Measurements from ENCODE around the gene WFDC11.

WFDC11 gene

DNA sequence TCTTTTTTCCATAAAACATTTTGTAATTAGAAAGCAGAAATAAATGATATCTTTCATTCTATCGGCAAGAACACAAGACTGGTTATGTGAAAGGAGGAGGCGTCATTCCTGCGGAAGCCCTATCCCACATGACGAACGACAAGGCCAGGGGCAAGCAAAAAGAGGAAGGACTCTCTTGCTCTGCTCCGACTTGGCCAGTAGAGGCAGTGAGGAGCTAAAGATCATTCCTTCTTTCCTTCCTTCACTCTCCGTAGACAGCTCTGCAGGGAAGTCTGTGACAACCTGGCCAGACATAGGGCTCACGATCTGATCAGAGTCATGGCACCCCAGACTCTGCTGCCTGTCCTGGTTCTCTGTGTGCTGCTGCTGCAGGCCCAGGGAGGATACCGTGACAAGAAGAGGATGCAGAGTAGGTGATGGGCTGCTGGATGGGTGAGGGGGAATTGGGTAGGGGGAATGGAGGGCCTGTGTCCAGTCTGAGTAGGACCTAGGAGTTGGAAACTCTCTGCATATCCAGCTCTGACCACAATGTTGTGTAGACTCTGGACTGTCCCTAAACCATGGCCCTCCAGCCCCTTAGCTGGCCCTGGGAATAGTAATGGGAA is 40.4 kb downstream of the WFDC11 start, which contains the start of gene WFDC10A:
WFDC10A (plus strand) TSS at position 244 of the 605 bp plus-strand sequence; CDS start at position 319, 75 bp downstream.
- H3K27ac ChIP-seq, result no peak within 1 kb of the TSS

DNA sequence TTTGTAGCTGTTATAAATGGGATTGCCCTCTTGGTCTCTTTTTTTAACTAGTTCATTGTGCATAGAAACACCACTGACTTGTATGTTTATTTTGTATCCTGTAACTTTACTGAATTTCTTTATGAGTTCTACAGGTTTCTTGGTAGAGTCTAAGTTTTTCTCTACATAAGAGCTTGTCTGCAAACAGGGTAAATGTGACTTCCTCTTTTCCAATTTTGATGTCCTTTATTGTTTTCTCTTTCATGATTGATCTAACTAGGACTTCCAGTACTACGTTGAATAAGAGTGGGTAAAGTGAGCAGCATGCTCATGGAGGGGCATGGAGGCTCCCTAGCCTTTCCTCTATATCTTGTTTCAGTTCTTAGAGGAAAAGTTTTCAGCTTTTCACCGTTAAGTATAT is 43.5 kb downstream of the WFDC11 start:
- Histone ChIP-seq H3K27me3 (ENCODE audit: insufficient read depth, low read depth, severe bottlenecking) (no peaks in the 10 kb centered on the region), H3K27ac (no peak overlapping the region), H3K9me3 (ENCODE audit: severe bottlenecking) (no peaks in the 10 kb centered on the region), H3K36me3 (no peaks in the 10 kb centered on the region), H3K4me3 (ENCODE audit: low read depth, low read length) (no peak overlapping the region)
- TF ChIP-seq, protein P1, sequence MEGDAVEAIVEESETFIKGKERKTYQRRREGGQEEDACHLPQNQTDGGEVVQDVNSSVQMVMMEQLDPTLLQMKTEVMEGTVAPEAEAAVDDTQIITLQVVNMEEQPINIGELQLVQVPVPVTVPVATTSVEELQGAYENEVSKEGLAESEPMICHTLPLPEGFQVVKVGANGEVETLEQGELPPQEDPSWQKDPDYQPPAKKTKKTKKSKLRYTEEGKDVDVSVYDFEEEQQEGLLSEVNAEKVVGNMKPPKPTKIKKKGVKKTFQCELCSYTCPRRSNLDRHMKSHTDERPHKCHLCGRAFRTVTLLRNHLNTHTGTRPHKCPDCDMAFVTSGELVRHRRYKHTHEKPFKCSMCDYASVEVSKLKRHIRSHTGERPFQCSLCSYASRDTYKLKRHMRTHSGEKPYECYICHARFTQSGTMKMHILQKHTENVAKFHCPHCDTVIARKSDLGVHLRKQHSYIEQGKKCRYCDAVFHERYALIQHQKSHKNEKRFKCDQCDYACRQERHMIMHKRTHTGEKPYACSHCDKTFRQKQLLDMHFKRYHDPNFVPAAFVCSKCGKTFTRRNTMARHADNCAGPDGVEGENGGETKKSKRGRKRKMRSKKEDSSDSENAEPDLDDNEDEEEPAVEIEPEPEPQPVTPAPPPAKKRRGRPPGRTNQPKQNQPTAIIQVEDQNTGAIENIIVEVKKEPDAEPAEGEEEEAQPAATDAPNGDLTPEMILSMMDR (IDR thresholded peaks at IDR 0.05; ENCODE audit: low read depth, low read length), result no peak
- no peak for DNase-seq

More for the DNA sequence above, 40.4 kb downstream of the WFDC11 start, which contains the start of gene WFDC10A:
- peak; percentile 65 for DNase-seq
- no peaks in the 10 kb centered on the region for H3K9me3 ChIP-seq (ENCODE audit: severe bottlenecking)
- TF ChIP-seq, protein P1 (IDR thresholded peaks at IDR 0.05; ENCODE audit: low read depth, low read length), result peak; percentile 90
- no peak within 1 kb of the TSS for H3K4me3 ChIP-seq (ENCODE audit: low read depth, low read length)
- no peaks in the 10 kb centered on the region for H3K36me3 ChIP-seq
- H3K27me3 ChIP-seq (ENCODE audit: insufficient read depth, low read depth, severe bottlenecking), result no peaks in the 10 kb centered on the region

DNA sequence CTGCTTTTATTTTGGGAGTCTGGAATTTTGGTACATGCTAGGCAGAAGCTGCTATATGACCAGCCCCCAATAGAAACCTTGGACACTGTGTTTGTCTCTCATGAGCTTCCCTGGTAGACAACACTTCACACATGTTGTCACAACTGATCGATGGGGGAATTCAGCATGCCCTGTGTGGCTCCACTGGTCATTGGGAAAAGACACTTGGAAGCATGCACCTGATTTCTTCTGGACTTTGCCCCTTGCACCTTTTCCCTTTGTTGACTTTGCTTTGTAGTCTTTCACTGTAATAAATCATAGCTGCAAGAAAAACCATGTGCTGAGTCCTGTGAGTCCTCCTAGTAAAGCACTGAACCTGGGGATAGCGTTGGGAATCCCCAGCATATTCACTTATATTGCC is 48.4 kb downstream of the WFDC11 start:
- Histone ChIP-seq H3K27me3 (ENCODE audit: insufficient read depth, low read depth, severe bottlenecking) (no peaks in the 10 kb centered on the region), H3K4me3 (ENCODE audit: low read depth, low read length) (no peak overlapping the region), H3K36me3 (no peaks in the 10 kb centered on the region), H3K27ac (no peak overlapping the region), H3K9me3 (ENCODE audit: severe bottlenecking) (no peaks in the 10 kb centered on the region)
- DNase-seq, result no peak
- TF ChIP-seq, protein P1 (IDR thresholded peaks at IDR 0.05; ENCODE audit: low read depth, low read length), result no peak

DNA sequence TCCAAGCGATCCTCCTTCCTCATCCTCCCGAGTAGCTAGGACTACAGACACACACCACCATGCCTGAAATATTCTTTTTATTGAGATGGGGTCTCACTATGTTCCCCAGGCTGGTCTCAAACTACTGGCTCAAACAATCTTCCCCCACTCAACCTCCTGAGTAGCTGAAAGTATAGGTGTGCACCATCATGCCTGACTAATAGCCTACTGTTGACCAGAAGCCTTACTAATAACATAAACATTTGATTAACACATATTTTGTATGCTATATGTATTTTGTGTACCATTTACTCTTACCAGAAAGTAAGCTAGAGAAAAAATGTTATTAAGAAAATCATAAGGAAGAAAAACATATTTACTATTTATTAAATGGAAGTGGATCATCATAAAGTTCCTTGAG is 52.4 kb downstream of the WFDC11 start:
- H3K9me3 ChIP-seq (ENCODE audit: severe bottlenecking), result no peaks in the 10 kb centered on the region
- no peak for DNase-seq
- no peak overlapping the region for H3K4me3 ChIP-seq (ENCODE audit: low read depth, low read length)
- no peaks in the 10 kb centered on the region for H3K36me3 ChIP-seq
- TF ChIP-seq, protein P1 (IDR thresholded peaks at IDR 0.05; ENCODE audit: low read depth, low read length), result no peak
- H3K27ac ChIP-seq, result no peak overlapping the region
- no peaks in the 10 kb centered on the region for H3K27me3 ChIP-seq (ENCODE audit: insufficient read depth, low read depth, severe bottlenecking)

DNA sequence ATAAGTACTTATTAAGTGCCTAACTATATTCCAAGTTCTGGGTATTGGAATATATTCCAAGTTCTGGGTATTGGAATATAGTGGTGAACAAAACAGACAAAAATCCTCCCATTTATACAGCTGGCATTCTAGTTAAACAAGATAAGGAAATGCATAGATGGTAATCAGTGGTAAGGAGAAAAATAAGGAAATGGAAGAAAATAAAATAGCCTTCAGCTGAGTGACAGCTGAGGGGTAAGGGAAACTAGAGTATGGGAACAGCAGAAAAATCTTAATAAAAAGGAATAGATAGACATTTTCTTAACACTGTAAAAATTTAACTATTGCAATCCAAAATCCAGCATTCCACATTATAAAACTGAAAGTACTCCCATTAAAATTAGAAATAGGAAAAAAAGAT is 57.7 kb downstream of the WFDC11 start:
- H3K4me3 ChIP-seq (ENCODE audit: low read depth, low read length), result no peak overlapping the region
- DNase-seq, result no peak
- TF ChIP-seq, protein P1 (IDR thresholded peaks at IDR 0.05; ENCODE audit: low read depth, low read length), result no peak

DNA sequence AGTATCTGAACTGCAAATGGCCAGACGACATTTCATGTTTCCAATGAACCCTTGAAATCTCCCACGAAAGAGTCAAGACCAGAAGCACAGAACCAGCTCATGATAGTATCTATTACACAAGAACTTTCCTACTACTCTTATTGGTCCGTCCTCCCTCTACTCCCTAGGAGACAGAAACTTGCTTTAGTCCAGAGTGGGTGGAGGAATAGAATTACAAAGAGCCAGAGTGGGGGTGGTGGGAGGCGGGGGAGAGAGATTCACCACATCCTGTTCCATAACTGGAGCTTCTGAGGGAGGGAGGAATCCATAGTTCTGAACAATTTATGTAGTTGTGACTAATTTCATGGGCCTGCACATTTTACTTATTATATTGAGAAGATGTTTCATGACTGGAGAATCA is 59.0 kb downstream of the WFDC11 start:
- Histone ChIP-seq H3K9me3 (ENCODE audit: severe bottlenecking) (peaks cover 3% of the 10 kb centered on the region), H3K4me3 (ENCODE audit: low read depth, low read length) (no peak overlapping the region), H3K36me3 (no peaks in the 10 kb centered on the region), H3K27me3 (ENCODE audit: insufficient read depth, low read depth, severe bottlenecking) (no peaks in the 10 kb centered on the region), H3K27ac (no peak overlapping the region)
- TF ChIP-seq, protein P1 (IDR thresholded peaks at IDR 0.05; ENCODE audit: low read depth, low read length), result no peak
- DNase-seq, result no peak

More for the DNA sequence above, 57.7 kb downstream of the WFDC11 start:
- Histone ChIP-seq H3K36me3 (no peaks in the 10 kb centered on the region), H3K27me3 (ENCODE audit: insufficient read depth, low read depth, severe bottlenecking) (no peaks in the 10 kb centered on the region), H3K9me3 (ENCODE audit: severe bottlenecking) (no peaks in the 10 kb centered on the region), H3K27ac (no peak overlapping the region)
